Transverse colon (tissue), 4 donors: ENCODE data around the gene FAM47E.

Experiments
- EP300 ChIP-seq: sonication (generic); formaldehyde crosslinking; IDR thresholded peaks from one replicate; pipeline ENCODE4 v1.6.1; 2017; ENCODE audit warnings: antibody characterized with exemption, low read depth
- POLR2A ChIP-seq: fragments of 450-650 bp; IDR thresholded peaks from one replicate; pipeline ENCODE4 v1.6.1; 2016; ENCODE audit warnings: antibody characterized with exemption, mild to moderate bottlenecking, moderate library complexity
- POLR2AphosphoS5 ChIP-seq, 3 donors: sonication (generic); formaldehyde crosslinking; IDR thresholded peaks; one replicate each; pipeline ENCODE4 v1.6.1; 2016; ENCODE audit warnings: antibody characterized with exemption in 3 of 3
- TF ChIP-seq, protein P1 (sequence below), 5 experiments: fragments of 200-600 bp in 3 of 5; fragments of 450-650 bp in 2 of 5; sonication (generic) in 3 of 5; IDR thresholded peaks; 1 replicate in 2 of 5; 2 replicates in 3 of 5; pipeline ENCODE4 v1.5.1; 2016 to 2017; ENCODE audit warnings: antibody characterized with exemption in 5 of 5, inconsistent platforms in 3 of 5, mild to moderate bottlenecking in 2 of 5, moderate library complexity in 1 of 5

DNA sequence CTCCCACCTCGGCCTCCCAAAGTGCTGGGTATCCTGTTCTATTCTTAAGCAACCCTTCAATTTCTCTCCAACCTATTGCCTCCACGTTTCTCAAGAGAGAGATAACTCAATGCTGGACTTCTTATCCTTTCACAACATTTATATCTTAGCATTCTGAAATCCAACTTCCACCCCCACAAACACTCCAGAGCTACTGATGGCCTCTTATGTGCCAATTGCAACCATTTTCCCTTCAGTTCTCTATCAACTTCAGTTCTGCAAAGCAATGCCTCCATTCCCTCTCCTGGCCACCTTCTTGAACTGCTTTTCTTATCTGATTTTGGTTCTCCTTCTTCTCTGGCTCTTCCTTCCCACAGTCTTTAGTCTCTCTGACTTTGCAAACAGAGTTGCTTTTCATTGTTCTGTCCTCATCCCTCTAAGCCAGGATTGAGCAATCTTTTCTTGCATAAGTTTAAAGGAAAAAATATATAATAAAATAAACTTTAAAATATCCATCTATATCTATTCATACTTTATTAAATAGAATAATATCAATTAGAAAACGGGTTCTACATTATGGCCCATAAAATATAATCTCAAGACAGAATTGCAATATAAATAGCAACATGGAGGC is 51.4 kb downstream of the FAM47E start:
- no peak for TF ChIP-seq POLR2A
- TF ChIP-seq, protein P1, sequence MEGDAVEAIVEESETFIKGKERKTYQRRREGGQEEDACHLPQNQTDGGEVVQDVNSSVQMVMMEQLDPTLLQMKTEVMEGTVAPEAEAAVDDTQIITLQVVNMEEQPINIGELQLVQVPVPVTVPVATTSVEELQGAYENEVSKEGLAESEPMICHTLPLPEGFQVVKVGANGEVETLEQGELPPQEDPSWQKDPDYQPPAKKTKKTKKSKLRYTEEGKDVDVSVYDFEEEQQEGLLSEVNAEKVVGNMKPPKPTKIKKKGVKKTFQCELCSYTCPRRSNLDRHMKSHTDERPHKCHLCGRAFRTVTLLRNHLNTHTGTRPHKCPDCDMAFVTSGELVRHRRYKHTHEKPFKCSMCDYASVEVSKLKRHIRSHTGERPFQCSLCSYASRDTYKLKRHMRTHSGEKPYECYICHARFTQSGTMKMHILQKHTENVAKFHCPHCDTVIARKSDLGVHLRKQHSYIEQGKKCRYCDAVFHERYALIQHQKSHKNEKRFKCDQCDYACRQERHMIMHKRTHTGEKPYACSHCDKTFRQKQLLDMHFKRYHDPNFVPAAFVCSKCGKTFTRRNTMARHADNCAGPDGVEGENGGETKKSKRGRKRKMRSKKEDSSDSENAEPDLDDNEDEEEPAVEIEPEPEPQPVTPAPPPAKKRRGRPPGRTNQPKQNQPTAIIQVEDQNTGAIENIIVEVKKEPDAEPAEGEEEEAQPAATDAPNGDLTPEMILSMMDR (IDR thresholded peaks at IDR 0.05), result no peak
- no peak for TF ChIP-seq POLR2AphosphoS5 (IDR thresholded peaks at IDR 0.05)
- TF ChIP-seq EP300, result no peak
